GM15510 (cell line): Measurements from ENCODE around the gene BTBD10.

ENCODE experiments used
- POLR2A ChIP-seq: IDR thresholded peaks from 3 replicates; pipeline ENCODE4 v1.6.1; 2011; ENCODE audit warnings: borderline replicate concordance; ENCODE audit not compliant: insufficient read length; ENCODE audit errors: extremely low read depth

The BTBD10 gene

GRCh38 chr11:13343067-13343466 is 120.0 kb downstream of the BTBD10 start:
- no peak for TF ChIP-seq POLR2A

- no peak for TF ChIP-seq POLR2A
Observed at GRCh38 chr11:13341026-13341425, 122.0 kb downstream of the BTBD10 start.

- TF ChIP-seq POLR2A = no peak
Observed at GRCh38 chr11:13339195-13340153, 123.5 kb downstream of the BTBD10 start.

GRCh38 chr11:13338427-13339069 is 124.5 kb downstream of the BTBD10 start:
- no peak for TF ChIP-seq POLR2A

- no peak for TF ChIP-seq POLR2A
Observed at GRCh38 chr11:13338019-13338426, 125.0 kb downstream of the BTBD10 start.
